Activated T-helper 1 cell treated with anti-CD3 and anti-CD28 coated beads, Interleukin-12 subunit alpha, Interleukin-12 subunit beta, Interleukin-2, Interleukin-4 antibody, amounts not matched to agents 30 ng/mL and 10 ng/mL and 1 ng/mL, durations not matched to agents 14 hours and 24 hours and 36 hours (primary cell): Measurements from ENCODE around the gene SETD2. TPM values are rescaled to one million over a fixed set of nuclear protein-coding genes. Genes with fewer than 3 reads are reported as not detected.

Experiments
- DNase-seq: peaks from one replicate; pipeline ENCODE4 v3.0.0; 2021; ENCODE audit warnings: low spot score
- H3K27ac Mint-ChIP-seq: one replicate; pipeline ENCODE4 v1.8.0; 2021; ENCODE audit warnings: mild to moderate bottlenecking, mixed read lengths
- H3K27me3 Mint-ChIP-seq: one replicate; pipeline ENCODE4 v1.8.0; 2022; ENCODE audit warnings: mild to moderate bottlenecking, moderate library complexity, mixed read lengths; ENCODE audit not compliant: insufficient read depth
- H3K36me3 Mint-ChIP-seq: one replicate; pipeline ENCODE4 v1.8.0; 2021; ENCODE audit warnings: low read depth, mixed read lengths
- H3K4me1 Mint-ChIP-seq: one replicate; pipeline ENCODE4 v1.8.0; 2021; ENCODE audit warnings: low read depth, mixed read lengths
- H3K4me3 Mint-ChIP-seq: one replicate; pipeline ENCODE4 v1.8.0; 2021; ENCODE audit warnings: mild to moderate bottlenecking, moderate library complexity, mixed read lengths
- H3K9me3 Mint-ChIP-seq: one replicate; pipeline ENCODE4 v1.8.0; 2021; ENCODE audit warnings: mixed read lengths
- intact Hi-C: fragments of 100-400 bp; cut with micrococcal nuclease; formaldehyde crosslinking; loops from one replicate; pipeline ENCODE4 v1.15.1; 2024
- total RNA-seq: library from RNA; stranded (reverse); gene quantifications from 2 replicates; pipeline ENCODE4 v1.2.3, GENCODE V29; 2022

Gene SETD2
- total RNA-seq, 1 donor from 2014 or later, result 41.2 TPM

DNA sequence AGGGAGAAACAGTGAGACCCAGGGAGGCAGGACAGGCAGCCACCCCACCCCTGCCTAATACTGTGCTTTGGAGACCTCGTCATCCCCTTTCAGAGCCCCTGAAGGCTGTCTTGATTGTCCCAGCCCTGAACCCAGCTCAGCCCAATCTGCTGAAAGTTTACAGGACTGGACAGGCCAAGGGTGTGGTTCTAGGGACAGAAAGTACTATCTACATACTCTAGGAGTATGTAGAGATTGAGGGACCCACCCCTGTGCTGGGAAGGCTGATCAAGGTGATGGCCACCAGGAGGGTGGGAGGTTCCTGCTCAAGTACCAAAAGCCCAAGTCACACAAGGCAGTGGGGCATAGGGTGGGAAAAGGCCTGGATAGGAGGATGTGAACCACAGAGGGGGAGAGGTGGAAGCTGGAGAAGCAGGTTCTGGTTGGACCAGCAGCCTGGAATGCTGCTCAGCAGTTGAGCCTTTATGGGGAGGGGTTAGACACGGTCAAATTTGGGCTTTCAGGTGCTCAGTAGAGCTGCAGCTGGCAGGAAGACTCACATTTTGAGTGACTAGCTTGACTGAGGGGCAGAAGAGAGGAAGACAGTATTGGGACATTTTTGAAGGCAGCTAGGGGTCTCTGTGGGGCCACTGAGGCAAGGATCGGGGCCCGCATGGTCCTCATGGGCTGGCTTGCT lies 177.7 kb downstream of the SETD2 start:
- H3K27me3 Mint-ChIP-seq, result no peaks in the 10 kb centered on the region
- peak overlapping the region; percentile 83 for H3K4me3 Mint-ChIP-seq
- peaks cover 92% of the 10 kb centered on the region for H3K4me1 Mint-ChIP-seq
- H3K36me3 Mint-ChIP-seq, result peaks cover 27% of the 10 kb centered on the region
- H3K9me3 Mint-ChIP-seq, result no peaks in the 10 kb centered on the region
- DNase-seq, result no peak
- H3K27ac Mint-ChIP-seq, result peak overlapping the region; percentile 94
- intact Hi-C loops, result loop anchor here (2.0 kb wide), 2 partner anchors 33 to 37 kb away; no protein-coding TSS in a partner anchor

DNA sequence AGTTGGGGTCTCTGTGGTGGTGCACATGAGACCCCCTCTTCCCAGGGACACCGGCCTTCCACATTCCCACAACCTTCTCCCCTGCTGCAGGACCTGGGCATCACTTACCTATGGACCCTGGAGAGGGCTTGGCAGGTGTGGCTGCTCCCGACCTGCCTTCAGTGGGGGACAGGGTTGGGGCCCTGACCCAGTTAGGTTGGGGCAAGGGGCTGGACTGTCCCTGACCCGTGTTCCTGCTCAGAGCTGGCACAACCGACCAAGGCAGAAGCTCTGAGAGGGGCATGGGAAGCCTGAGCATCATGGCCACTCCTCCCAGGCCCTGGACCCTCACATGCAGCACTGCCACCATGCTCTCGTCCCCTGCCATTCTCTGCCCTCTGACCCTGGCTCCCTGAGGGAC lies 178.3 kb downstream of the SETD2 start:
- H3K36me3 Mint-ChIP-seq, result peaks cover 27% of the 10 kb centered on the region
- peaks cover 90% of the 10 kb centered on the region for H3K4me1 Mint-ChIP-seq
- no peak for DNase-seq
- H3K9me3 Mint-ChIP-seq, result no peaks in the 10 kb centered on the region
- peak overlapping the region; percentile 94 for H3K27ac Mint-ChIP-seq
- intact Hi-C loops, result no loop called here
- peak overlapping the region; percentile 83 for H3K4me3 Mint-ChIP-seq
- no peaks in the 10 kb centered on the region for H3K27me3 Mint-ChIP-seq

DNA sequence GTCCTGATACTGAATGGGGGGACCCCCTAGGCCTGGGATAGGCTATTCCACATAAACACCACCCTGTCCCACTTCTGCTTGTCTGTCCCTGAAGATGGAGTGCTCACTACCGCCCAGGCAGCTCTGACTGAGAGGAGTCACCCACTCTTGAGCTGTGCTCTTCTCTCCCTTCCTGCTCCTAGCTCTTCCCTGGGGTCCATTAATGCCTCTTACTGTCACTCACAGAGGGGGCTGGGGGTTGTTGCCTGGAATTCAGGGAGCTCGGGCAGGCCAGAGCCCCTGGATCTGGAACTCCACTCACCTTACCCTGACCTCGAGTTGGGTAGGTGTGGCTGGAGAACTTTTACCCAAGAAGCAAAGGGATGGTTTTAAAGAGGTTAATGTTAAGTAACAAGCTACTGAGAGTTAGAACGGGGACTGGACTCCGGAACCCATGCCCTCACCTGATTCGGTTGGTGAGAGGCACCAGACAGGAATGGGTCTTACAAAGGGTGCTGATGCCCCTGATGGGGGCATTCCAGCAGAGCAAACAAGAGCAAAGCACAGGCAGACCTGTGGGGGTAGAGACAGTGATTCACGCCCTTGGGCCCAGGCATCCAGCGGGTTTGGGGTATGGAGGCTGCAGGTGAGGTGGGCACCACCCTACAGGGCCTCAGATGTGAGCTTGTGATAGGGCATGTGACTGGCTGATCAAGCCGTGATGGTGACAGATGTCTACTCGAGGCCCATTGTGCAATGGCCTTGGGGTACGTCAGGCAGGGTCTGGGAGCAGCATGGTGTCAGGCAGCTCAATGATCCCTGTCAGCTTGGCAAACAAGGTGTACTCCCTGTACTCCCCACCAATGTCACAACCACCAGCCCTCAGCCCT lies 179.1 kb downstream of the SETD2 start:
- Mint-ChIP-seq H3K4me3 (peak overlapping the region; percentile 22), H3K27ac (peak overlapping the region; percentile 72), H3K9me3 (no peaks in the 10 kb centered on the region), H3K27me3 (no peaks in the 10 kb centered on the region), H3K36me3 (peaks cover 21% of the 10 kb centered on the region), H3K4me1 (peaks cover 85% of the 10 kb centered on the region)
- DNase-seq, result no peak
- intact Hi-C loops, result no loop called here

DNA sequence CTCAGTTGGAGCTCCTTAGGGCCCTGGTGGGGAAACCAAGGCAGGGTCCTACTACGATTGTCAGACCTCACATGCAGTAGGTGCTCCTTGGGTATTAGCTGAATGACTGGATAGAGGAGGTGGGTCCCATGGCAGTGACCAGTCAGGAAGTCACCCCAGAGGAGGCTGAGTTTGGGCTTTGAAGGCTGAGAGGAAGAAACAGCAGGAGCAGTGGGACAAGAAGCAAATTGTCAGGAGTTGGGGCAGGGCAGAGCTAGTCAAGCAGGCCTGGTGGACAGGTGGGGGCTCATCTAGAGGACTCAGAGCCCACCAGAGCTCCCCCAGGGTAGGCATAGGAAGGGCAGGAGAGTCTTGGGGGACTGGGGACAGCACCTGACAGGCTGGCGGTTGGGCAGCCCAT lies 181.4 kb downstream of the SETD2 start:
- DNase-seq, result no peak
- H3K9me3 Mint-ChIP-seq, result no peaks in the 10 kb centered on the region
- peaks cover 70% of the 10 kb centered on the region for H3K4me1 Mint-ChIP-seq
- H3K4me3 Mint-ChIP-seq, result peak overlapping the region; percentile 27
- H3K27ac Mint-ChIP-seq, result peak overlapping the region; percentile 77
- H3K27me3 Mint-ChIP-seq, result no peaks in the 10 kb centered on the region
- intact Hi-C loops, result no loop called here
- H3K36me3 Mint-ChIP-seq, result peaks cover 7% of the 10 kb centered on the region

DNA sequence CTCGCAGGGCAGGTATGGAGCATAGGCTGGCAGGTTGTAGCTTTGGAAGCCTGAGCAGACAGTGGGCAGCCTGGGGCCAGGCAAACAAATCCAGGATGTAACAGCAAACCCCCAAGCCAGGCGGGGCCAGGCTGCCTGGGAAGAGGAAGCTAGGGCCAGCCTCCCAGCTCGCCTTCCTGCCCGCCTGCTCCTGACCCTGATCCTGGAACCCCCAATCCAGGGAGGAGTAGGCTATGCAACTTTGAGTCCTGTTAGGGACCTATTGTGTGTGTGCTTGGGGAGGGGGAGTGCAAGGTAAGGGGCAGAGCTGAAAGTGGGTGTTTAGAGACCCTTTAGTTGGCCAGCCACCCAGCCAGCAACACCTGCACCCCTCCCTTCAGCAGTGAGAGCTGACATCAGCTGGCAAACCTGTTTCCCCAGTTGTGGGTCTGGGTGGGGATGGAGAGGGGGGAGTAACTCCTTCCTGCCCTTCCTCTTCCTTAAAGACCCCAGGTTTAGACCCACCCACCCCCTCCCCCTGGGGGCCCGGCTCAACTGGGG lies 181.9 kb downstream of the SETD2 start:
- intact Hi-C loops, result no loop called here
- Mint-ChIP-seq H3K9me3 (no peaks in the 10 kb centered on the region), H3K27ac (peak overlapping the region; percentile 65), H3K4me3 (peak overlapping the region; percentile 89), H3K36me3 (peaks cover 7% of the 10 kb centered on the region), H3K4me1 (peaks cover 68% of the 10 kb centered on the region), H3K27me3 (no peaks in the 10 kb centered on the region)
- DNase-seq, result no peak

DNA sequence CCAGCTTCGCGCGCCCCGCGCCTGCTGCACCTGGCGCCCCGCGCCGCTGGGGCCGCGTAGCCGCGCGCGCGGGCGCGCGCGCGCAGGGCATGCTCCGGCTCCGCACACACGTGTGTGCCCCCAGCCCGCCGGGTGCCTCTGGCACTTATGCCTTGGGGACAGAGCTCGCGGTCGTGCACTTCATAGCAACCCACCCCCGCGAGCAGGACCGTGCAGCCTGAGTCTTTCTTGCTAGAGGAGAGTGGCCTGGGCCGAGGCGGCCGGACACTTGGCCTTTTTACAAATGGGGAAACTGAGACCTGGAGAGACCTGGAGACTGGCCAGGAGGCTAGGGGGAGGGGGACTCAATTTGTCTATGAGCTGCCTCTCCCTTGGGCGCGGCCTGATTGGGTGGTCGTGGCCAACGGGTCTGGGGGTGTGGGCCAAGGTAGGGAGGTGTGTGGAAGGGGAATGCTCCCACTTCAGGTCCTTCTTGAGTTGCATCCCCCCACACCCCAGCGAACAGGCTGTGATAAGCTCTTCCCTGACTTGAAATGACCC lies 183.9 kb downstream of the SETD2 start:
- H3K27ac Mint-ChIP-seq, result peak overlapping the region; percentile 72
- intact Hi-C loops, result loop anchor here (1.0 to 10.0 kb wide), 5 partner anchors 7 to 1285 kb away; partner anchors contain the start of genes SETD2 and SMARCC1

DNA sequence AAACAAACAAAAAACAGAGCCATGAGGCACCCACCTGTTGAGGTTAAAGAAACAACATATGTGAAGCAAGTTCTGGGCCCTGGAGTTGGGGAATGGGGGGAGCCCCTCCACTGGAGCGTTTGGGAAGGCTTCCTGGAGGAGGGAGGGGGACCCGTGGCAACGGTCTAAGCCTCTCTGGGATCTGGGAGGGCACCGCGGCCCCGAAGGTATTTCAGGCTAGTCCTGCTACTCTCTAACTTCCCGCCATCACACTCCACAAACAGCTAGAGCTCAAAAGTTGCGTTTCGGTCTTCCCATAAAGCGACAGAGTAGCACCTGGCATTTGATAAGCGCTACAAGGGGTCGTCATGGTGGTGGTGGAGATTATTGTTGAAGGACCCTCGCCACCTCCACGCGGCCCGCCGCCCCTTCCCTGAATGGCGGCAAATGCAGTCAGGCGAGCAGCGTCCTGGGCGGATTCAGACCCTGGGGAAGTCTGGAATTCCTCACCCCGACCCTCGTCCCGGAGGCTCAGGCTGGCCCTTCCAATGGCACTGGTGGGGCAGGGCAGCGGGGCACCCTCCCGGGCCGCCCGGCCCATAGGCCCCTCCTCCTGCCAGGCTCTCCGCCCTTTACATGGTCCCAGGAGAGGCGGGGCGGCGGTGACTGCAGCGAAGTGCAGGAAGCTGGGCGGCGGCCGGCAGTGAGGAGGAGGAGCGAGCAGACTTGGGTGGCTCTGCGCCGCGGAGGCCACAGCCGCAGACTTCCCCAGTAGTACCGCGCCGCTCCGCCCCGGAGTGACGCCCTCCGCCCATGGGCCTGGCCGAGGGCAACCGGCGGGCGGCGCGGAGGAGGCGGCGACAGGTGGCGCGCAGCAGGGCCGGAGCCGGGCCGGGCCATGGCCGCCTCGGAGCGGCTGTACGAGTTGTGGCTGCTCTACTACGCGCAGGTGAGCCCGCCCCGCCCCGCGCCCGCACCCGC lies 184.6 kb downstream of the SETD2 start, which contains the start of gene NBEAL2:
Gene NBEAL2 (plus strand): TSS at position 682 of the 960 bp plus-strand sequence. CDS start 196 bp downstream, at position 878.
- H3K36me3 Mint-ChIP-seq, result peaks cover 8% of the 10 kb centered on the region
- H3K27ac Mint-ChIP-seq, result peak within 1 kb of the TSS; percentile 87
- H3K4me3 Mint-ChIP-seq, result peak within 1 kb of the TSS; percentile 89
- no peaks in the 10 kb centered on the region for H3K9me3 Mint-ChIP-seq
- H3K27me3 Mint-ChIP-seq, result no peaks in the 10 kb centered on the region
- peak; percentile 96 for DNase-seq
- H3K4me1 Mint-ChIP-seq, result peaks cover 49% of the 10 kb centered on the region
- intact Hi-C loops, result loop anchor here (1.0 to 10.0 kb wide), 5 partner anchors 8 to 1284 kb away; partner anchors contain the start of genes SETD2 and SMARCC1

More for the DNA sequence above, 183.9 kb downstream of the SETD2 start:
- no peaks in the 10 kb centered on the region for H3K9me3 Mint-ChIP-seq
- no peaks in the 10 kb centered on the region for H3K27me3 Mint-ChIP-seq
- no peak for DNase-seq
- H3K36me3 Mint-ChIP-seq, result peaks cover 11% of the 10 kb centered on the region
- peak overlapping the region; percentile 89 for H3K4me3 Mint-ChIP-seq
- peaks cover 49% of the 10 kb centered on the region for H3K4me1 Mint-ChIP-seq

DNA sequence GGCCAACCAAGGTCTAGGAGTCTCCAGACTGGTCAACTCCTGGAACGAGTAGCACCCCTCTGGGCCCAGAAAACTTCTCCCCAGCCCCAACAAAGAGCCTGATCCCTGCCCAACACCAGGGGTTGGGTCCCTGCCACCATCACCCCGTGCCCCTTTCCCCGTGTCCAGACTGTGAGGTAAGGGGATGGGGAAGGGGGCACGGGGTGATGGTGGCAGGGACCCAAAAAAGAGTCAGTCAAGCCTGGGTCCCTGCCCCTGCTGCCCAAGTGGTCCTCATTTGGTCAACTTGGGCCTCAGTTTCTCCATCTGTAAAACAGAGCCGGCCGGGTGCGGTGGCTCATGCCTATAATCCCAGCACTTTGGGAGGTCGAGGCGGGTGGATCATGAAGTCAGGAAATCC lies 185.5 kb downstream of the SETD2 start:
- DNase-seq, result no peak
- H3K36me3 Mint-ChIP-seq, result peaks cover 11% of the 10 kb centered on the region
- H3K4me3 Mint-ChIP-seq, result peak overlapping the region; percentile 85
- no peaks in the 10 kb centered on the region for H3K27me3 Mint-ChIP-seq
- peaks cover 51% of the 10 kb centered on the region for H3K4me1 Mint-ChIP-seq
- peak overlapping the region; percentile 83 for H3K27ac Mint-ChIP-seq
- no peaks in the 10 kb centered on the region for H3K9me3 Mint-ChIP-seq
- intact Hi-C loops, result loop anchor here (10.0 kb wide), 2 partner anchors 806 to 1284 kb away; partner anchors contain the start of gene SMARCC1

DNA sequence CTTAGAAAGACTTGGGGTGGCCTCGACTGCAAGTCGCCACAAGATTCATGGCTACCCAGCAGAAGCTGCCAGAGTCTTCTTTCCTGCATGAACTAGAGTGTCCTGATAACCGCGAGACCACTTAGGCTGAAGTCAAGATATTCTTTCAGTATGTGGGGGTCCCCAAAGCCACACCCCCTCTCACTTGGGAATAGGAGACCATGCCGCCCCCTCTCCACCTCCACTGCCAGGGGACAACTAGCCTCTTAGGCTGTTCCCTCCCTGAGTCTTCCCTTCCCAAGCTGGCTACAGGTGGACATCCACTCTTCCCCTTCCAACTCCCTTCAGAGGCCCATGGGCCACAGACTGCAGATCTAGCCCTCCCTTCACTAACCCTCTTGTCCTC lies 186.1 kb downstream of the SETD2 start:
- H3K36me3 Mint-ChIP-seq, result peaks cover 11% of the 10 kb centered on the region
- intact Hi-C loops, result loop anchor here (2.0 to 10.0 kb wide), 6 partner anchors 31 to 1283 kb away; partner anchors contain the start of genes CDC25A, KIF9, KLHL18 and SMARCC1
- H3K4me1 Mint-ChIP-seq, result peaks cover 50% of the 10 kb centered on the region
- peak overlapping the region; percentile 77 for H3K4me3 Mint-ChIP-seq
- no peak for DNase-seq
- no peaks in the 10 kb centered on the region for H3K9me3 Mint-ChIP-seq
- peak overlapping the region; percentile 66 for H3K27ac Mint-ChIP-seq
- H3K27me3 Mint-ChIP-seq, result no peaks in the 10 kb centered on the region

DNA sequence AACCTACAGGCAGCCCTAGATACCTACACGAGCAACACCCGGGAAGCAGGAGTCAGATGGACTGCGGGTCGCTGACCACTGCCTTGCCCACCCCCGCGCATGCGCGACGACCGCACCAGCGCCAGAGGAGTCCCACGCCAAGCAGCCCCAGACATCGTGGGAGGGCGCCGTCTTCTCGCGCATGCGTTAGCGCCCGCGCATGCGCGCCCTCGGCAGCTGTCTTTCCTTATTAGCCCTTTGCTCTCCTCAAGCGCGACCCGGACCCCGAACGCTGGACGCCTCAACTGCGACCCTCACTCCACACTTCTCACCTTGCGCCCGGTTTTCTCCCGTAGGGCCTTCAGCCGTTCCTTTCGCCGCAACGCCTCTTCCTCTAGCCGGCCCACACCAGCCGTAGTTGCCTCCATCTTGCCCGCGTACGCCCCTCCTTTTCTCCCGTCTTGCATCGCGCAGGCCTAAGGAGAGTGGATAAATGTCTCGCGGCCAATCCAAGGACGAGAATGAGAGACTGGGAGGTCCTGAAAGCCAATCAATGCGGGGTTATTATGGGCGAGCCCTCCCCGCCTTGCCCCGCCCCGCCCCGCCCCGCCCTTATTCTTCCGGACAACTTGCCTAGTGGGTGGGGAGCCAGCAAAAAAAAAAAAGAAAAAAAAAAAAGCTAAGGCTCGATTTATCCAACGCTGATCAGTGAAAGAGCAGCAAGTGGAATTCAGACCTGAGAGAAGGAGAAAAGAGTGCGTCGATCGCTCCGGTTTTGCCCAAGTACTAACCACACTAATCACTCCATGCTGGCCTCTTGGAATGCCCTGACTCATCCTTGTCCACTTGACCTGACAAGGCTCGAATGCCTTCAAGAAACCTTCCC lies 187.4 kb downstream of the SETD2 start, which contains the start of gene CCDC12:
Gene CCDC12 (minus strand): TSS at position 420 of the 865 bp plus-strand sequence. CDS start 13 bp downstream, at position 407.
- intact Hi-C loops, result loop anchor here (1.0 to 10.0 kb wide), 10 partner anchors 17 to 1282 kb away; partner anchors contain the start of genes CDC25A, KIF9, KLHL18 and SMARCC1
- H3K36me3 Mint-ChIP-seq, result peaks cover 15% of the 10 kb centered on the region
- peak within 1 kb of the TSS; percentile 100 for H3K27ac Mint-ChIP-seq
- peak; percentile 93 for DNase-seq
- H3K4me3 Mint-ChIP-seq, result peak within 1 kb of the TSS; percentile 97
- H3K4me1 Mint-ChIP-seq, result peaks cover 52% of the 10 kb centered on the region
- H3K9me3 Mint-ChIP-seq, result no peaks in the 10 kb centered on the region
- no peaks in the 10 kb centered on the region for H3K27me3 Mint-ChIP-seq
